Esophagus (tissue), 2 donors: ENCODE results near the gene FAM131A. TPM values are rescaled to one million over a fixed set of nuclear protein-coding genes. Genes with fewer than 3 reads are reported as not detected.

Experiments
- H3K27ac ChIP-seq, 2 donors: one replicate each; pipeline ENCODE4 v1.5.1; 2013; ENCODE audit warnings: low read depth in 2 of 2, mild to moderate bottlenecking in 2 of 2, inconsistent platforms in 1 of 2, low read length in 1 of 2, moderate library complexity in 1 of 2
- H3K27me3 ChIP-seq, 2 donors: one replicate each; pipeline ENCODE4 v1.6.1; 2013; ENCODE audit warnings: low read length in 2 of 2, control low read depth in 1 of 2, mild to moderate bottlenecking in 1 of 2; ENCODE audit not compliant: insufficient read depth in 2 of 2, control insufficient read depth in 1 of 2
- H3K36me3 ChIP-seq, 2 donors: one replicate each; pipeline ENCODE4 v1.6.1; 2013; ENCODE audit warnings: low read length in 1 of 2; ENCODE audit not compliant: control insufficient read depth in 2 of 2, insufficient read depth in 2 of 2
- H3K4me1 ChIP-seq, 2 donors: one replicate each; pipeline ENCODE4 v1.6.1; 2013; ENCODE audit warnings: low read length in 1 of 2; ENCODE audit not compliant: control insufficient read depth in 2 of 2, insufficient read depth in 2 of 2
- H3K4me3 ChIP-seq, 2 donors: one replicate each; pipeline ENCODE4 v1.5.1; 2013; ENCODE audit warnings: low read length in 2 of 2, mild to moderate bottlenecking in 2 of 2, low read depth in 1 of 2, moderate library complexity in 1 of 2
- H3K9me3 ChIP-seq, 2 donors: one replicate each; pipeline ENCODE4 v1.6.1; 2013; ENCODE audit warnings: mild to moderate bottlenecking in 2 of 2, low read depth in 1 of 2, low read length in 1 of 2, moderate library complexity in 1 of 2; ENCODE audit not compliant: control insufficient read depth in 2 of 2, insufficient read depth in 1 of 2
- WGBS, 2 donors: extraction: QIAGEN DNeasy Blood & Tissue Kit; methylation state at CpG; one replicate each; pipeline ENCODE4 v1.1.7; 2013; 5-methylcytosine and 5-hydroxymethylcytosine counted together
- polyA plus RNA-seq, 2 donors: library from polyadenylated mRNA; stranded (reverse); fragments of 200-250 nt; gene quantifications; one replicate each; pipeline ENCODE4 v1.2.3, GENCODE V29; 2013
- donor health status: healthy with polysubstance abuse.
- donor health status: Bipolar disorder and iron deficiency.

Gene FAM131A
- polyA plus RNA-seq, 2 donors, result 7.7 to 9.5 TPM

- no peak overlapping the region for H3K27ac ChIP-seq
- peaks cover 0 to 6% of the 10 kb centered on the region in 2 donors for H3K4me1 ChIP-seq
- H3K4me3 ChIP-seq, result no peak overlapping the region
- peaks cover 0 to 6% of the 10 kb centered on the region in 2 donors for H3K36me3 ChIP-seq
- H3K27me3 ChIP-seq, result no peaks in the 10 kb centered on the region
- no peaks in the 10 kb centered on the region for H3K9me3 ChIP-seq
- WGBS, 2 donors, result 60 to 65% methylated on average over 9 of the region's 9 CpGs
Observed at GRCh38 chr3:184359610-184360009, 22.2 kb downstream of the FAM131A start.

DNA sequence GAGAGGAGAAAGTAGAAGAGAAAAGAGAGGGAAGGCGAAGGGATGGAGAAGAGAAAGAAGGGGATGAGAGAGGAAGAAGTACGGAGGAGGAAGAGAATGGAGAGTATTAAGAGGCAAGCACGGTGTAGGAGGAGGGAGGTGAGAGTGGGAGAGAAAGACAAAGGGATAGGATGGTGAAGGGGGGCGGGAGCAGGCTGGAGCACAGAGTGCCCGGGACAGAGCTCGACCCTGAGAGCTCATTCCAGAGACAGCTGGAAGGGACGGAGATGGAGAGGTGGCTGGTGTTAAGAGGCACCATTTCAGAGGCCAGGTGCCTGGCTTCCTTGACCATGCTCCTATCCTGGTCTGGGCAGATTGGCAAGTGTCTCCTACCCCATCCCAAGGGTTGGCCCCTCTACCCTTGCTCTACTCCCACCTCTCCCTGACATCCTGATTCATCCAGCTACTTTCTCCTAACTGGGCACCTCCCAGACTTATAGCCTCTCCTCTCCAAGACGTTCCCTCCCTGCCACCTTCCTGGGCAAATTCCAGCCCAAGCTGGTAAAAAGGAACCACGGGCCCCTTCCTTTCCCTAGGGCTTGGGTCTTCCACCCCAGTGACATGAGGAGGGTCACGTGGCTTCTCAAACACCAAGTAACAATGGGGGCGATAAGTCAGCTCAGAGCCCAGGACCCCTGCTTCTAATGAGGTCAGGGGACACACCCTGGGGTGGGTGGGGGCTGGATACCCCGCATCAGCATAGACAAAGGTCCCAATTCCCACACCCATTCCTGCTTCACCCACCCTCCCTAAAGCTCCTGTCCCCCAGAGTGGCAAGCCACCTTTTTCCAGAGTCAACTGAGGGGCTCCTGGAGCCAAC, 22.9 kb downstream of the FAM131A start:
- Histone ChIP-seq H3K4me1 (peaks cover 0 to 6% of the 10 kb centered on the region in 2 donors), H3K9me3 (no peaks in the 10 kb centered on the region), H3K4me3 (peak overlapping the region; percentile 74 to 79), H3K27me3 (no peaks in the 10 kb centered on the region), H3K36me3 (peaks cover 0 to 4% of the 10 kb centered on the region in 2 donors), H3K27ac (no peak overlapping the region)
- WGBS, 2 donors, result 57 to 63% methylated on average over 11 to 12 of the region's 12 CpGs

DNA sequence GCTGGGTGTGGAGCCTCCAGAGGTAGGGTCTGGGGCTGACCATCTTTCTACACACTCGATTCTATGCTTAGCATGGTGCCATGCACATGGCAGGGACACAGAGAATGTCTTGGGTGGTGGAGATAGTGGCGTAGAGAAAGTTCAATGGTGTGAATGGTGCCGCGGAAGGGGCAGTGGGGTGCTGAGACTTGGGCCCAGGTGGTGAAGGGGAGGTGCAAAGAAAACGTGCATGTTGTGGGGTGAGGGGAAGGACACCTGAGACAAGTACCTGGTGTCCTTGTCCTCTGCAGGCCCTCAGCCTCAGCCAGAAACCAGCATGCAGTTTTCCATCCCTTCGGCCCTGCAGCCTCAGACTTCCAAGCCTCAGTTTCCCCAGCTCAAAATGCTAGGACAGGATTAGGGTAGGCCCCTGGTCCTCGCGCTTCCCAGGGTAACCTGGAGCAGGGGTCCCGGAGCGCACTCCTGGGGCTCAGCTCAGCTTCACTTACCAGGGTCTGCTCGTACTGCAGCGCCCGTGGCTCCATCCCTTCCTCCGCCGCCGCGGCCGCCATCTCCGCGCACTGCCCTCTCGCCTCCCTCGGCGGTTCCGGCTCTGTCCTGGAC, 23.6 kb downstream of the FAM131A start:
- Histone ChIP-seq H3K36me3 (peaks cover 0 to 3% of the 10 kb centered on the region in 2 donors), H3K4me3 (peak overlapping the region; percentile 74 to 79), H3K9me3 (no peaks in the 10 kb centered on the region), H3K4me1 (peaks cover 0 to 6% of the 10 kb centered on the region in 2 donors), H3K27me3 (no peaks in the 10 kb centered on the region), H3K27ac (peak overlapping the region; percentile 99)
- 7 to 8% methylated on average over 24 of the region's 24 CpGs for WGBS, 2 donors

DNA sequence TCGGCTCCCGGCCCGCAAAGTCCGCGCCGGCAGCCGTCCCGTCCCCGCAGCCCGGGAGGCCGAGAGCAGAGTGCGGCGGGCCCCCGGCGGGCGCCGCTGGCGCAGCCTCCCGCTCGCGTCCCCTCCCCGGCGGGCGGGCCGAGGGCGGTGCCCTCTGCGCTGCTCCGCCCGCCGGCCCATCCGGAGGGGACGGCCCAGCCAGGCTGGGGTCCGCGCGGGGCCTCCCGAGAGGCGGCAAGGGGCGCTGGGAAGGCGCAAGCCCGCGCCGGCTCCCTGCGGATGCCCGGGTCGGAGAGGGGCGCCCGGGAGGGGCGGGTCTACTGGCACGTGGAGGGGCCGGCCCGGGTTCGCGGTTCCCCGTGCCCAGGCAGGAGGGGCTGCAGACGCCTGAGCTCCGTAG, 24.1 kb downstream of the FAM131A start, which contains the start of the genes CLCN2 and POLR2H:
Gene CLCN2, minus strand, starts transcription at position 74 of the 400 bp plus-strand sequence. CDS start 126 bp downstream, outside the sequence.
Gene POLR2H, plus strand, starts transcription at position 179 of the 400 bp plus-strand sequence. CDS start 1,783 bp downstream, outside the sequence.
- Histone ChIP-seq H3K4me3 (peak within 1 kb of the TSS; percentile 74 to 79), H3K4me1 (peaks cover 0 to 6% of the 10 kb centered on the region in 2 donors), H3K27me3 (no peaks in the 10 kb centered on the region), H3K9me3 (no peaks in the 10 kb centered on the region), H3K36me3 (peaks cover 0 to 3% of the 10 kb centered on the region in 2 donors), H3K27ac (peak within 1 kb of the TSS; percentile 99)
- WGBS, 2 donors, result 0% methylated on average over 33 to 56 of the region's 56 CpGs

GRCh38 chr3:184361932-184362667, 24.7 kb downstream of the FAM131A start:
- 0% methylated on average over 38 of the region's 38 CpGs for WGBS, 2 donors
- peak overlapping the region; percentile 99 for H3K27ac ChIP-seq
- H3K36me3 ChIP-seq, result peaks cover 0 to 6% of the 10 kb centered on the region in 2 donors
- peak overlapping the region; percentile 74 to 79 for H3K4me3 ChIP-seq
- H3K27me3 ChIP-seq, result no peaks in the 10 kb centered on the region
- H3K9me3 ChIP-seq, result no peaks in the 10 kb centered on the region
- H3K4me1 ChIP-seq, result peaks cover 0 to 6% of the 10 kb centered on the region in 2 donors

DNA sequence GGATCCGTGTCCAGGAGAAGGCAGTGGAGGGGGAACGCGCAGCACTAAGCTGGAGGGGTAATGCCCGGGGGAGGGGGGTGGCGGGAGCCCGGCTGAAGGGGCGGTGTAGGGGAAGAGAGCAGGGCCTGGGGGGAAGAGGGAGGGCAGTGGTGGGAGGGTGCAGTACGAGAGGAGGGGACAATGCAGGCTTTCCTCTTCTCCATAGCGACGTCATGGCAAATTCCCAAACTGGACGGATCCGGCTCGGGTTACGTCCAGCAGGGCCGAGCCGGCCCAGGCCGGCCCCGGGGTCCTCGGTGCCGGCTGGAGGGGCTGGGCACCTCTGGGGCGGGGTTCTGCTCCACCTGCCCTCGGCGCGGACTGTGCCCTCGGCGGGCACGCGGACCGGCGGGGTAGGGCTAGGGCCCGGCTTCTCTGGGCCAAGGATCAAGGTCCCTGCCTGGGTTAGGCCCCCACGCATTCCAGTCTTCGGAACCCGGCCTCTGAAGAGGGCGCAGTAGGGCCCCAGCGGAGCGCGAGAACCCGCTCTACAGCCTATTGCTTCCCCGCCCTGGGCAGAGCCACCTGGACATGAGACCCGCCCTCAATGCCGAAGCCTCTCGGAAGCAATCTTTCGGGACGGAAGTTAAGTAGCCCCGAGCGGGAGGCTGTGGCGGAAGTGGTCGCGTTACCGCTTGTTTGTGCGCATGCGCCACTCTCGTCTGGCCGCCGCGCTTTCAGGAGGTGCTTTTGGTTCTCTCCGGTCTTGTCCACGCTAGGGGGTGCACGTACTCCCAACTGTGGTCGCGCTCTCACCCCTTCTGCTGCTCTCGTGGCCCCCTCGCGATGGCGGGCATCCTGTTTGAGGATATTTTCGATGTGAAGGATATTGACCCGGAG, 25.5 kb downstream of the FAM131A start:
- Histone ChIP-seq H3K4me3 (peak overlapping the region; percentile 74 to 79), H3K27me3 (no peaks in the 10 kb centered on the region), H3K27ac (peak overlapping the region; percentile 99), H3K4me1 (peaks cover 0 to 6% of the 10 kb centered on the region in 2 donors), H3K36me3 (peaks cover 0 to 5% of the 10 kb centered on the region in 2 donors), H3K9me3 (no peaks in the 10 kb centered on the region)
- WGBS, 2 donors, result 1% methylated on average over 59 to 68 of the region's 68 CpGs

- WGBS, 2 donors, result 78 to 87% methylated on average over 5 of the region's 5 CpGs
- Histone ChIP-seq H3K9me3 (no peaks in the 10 kb centered on the region), H3K27ac (no peak overlapping the region), H3K27me3 (no peaks in the 10 kb centered on the region), H3K36me3 (peaks cover 0 to 13% of the 10 kb centered on the region in 2 donors), H3K4me3 (no peak overlapping the region), H3K4me1 (peaks cover 0 to 2% of the 10 kb centered on the region in 2 donors)
Observed at GRCh38 chr3:184366619-184367289, 29.4 kb downstream of the FAM131A start.

GRCh38 chr3:184368116-184368515, 30.7 kb downstream of the FAM131A start:
- Histone ChIP-seq H3K4me3 (no peak overlapping the region), H3K27ac (no peak overlapping the region), H3K27me3 (no peaks in the 10 kb centered on the region), H3K36me3 (peaks cover 0 to 13% of the 10 kb centered on the region in 2 donors), H3K9me3 (no peaks in the 10 kb centered on the region), H3K4me1 (peaks cover 0 to 2% of the 10 kb centered on the region in 2 donors)
- WGBS, 2 donors, result 79 to 87% methylated on average over 9 of the region's 9 CpGs
